HG02870 (cell line): Measurements from ENCODE around the gene VSTM1.

ENCODE experiments used
- ATAC-seq: cut with Tn5 transposase; IDR thresholded peaks from one replicate; pipeline ENCODE4 v1.9.1; 2021; ENCODE audit warnings: mild to moderate bottlenecking, moderate library complexity; ENCODE audit not compliant: unreplicated experiment

VSTM1 gene

GRCh38 chr19:54013866-54014265 lies 49.8 kb downstream of the VSTM1 start:
- no peak for ATAC-seq

DNA sequence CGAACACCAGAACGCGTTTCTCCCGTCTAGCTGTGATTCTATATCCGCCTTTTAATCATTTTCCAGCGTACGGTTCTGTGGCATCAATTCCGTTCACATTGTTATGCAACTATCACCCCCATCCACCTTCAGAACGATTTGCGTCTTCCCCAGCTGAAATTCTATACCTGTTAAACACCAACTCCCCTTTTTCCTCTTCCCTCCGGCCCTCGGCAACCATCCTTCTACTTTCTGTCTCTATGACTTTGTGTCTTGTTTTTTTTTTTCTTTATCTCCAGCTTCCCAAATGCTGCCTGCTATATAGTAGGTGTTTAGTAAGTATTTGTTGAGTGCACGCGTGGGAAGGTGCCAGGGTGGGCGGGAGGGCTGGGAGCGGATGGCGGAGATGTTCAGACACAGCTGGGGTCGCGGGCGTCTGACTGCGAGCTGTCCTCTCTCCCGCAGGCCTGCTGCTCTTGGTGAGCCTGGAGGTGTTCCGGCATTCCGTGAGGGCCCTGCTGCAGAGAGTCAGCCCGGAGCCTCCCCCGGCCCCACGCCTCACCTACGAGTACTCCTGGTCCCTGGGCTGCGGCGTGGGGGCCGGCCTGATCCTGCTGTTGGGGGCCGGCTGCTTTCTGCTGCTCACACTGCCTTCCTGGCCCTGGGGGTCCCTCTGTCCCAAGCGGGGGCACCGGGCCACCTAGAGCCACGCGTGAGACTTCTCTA lies 52.0 kb downstream of the VSTM1 start:
- ATAC-seq = no peak

GRCh38 chr19:54010474-54010873 lies 53.2 kb downstream of the VSTM1 start:
- no peak for ATAC-seq

DNA sequence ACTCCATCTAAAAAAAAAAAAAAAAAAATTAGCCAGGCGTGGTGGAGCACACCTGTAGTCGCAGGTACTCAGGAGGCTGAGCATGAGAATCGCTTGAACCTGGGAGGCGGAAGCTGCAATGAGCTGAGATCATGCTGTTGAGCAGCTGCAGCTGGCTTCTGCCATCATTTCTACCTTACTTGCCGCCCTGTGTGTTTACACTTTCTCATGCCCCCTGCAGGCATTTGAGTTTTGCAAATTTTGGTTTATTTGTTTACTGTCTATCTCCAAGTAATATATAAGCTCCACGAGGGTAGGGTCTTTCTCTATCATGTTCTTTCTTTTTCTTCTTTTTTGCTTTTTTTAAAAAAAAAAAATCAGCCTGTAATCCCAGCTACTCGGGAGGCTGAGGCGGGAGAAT lies 54.3 kb downstream of the VSTM1 start:
- no peak for ATAC-seq

DNA sequence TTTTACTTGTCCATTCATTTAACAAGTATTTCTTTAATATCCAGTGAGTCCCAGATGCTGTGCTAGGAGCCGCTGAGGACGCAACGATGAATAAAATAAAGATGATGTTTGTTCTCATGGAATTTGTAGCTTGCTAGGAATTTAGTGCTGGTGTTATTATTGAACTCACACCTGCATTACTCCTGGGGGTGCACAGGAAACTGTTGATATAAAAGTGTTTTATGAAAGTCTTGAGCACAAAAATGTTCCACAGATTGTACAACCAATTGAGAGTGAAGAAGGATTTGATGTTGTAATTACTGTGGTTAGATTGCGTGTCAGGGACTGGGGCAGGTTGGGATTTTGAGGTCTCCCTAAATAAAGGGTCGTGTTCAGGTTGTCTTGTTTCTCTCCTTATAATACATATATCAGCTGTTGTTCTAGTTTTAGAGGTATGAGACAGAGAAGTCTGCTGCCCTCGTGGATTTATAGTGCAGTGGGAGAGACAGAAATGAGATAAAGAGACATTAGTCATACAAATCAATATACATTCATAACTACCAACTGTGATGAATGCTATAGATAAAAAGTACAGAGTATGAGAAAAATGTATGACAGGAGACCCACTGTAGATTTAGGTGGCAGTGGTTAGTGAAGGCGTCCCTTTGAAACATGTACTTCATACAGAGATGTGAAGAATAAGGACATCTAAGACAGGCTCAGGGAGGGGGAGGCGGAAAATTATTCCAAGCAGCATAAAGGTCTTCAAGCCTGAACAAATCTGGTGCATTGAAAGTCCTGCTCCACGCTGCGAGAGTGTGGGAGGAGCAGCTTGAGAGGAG lies 61.0 kb downstream of the VSTM1 start:
- no peak for ATAC-seq

DNA sequence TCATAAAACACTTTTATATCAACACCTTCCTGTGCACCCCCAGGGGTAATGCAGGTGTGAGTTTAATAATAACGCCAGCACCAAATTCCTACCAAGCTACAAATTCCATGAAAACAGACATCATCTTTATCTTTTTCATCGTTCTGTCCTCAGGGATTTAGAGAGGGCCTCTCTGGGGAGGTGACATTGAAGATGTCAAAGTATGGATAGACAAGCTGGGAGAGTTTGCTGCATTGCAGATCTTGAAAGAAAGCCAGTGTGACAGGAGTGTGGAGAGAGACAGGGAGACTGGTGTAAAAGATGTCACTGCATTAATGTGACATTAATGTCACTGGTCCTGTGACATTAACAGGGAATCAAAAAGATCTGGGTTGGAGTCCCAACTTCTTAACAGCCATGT lies 62.2 kb downstream of the VSTM1 start:
- ATAC-seq = no peak

DNA sequence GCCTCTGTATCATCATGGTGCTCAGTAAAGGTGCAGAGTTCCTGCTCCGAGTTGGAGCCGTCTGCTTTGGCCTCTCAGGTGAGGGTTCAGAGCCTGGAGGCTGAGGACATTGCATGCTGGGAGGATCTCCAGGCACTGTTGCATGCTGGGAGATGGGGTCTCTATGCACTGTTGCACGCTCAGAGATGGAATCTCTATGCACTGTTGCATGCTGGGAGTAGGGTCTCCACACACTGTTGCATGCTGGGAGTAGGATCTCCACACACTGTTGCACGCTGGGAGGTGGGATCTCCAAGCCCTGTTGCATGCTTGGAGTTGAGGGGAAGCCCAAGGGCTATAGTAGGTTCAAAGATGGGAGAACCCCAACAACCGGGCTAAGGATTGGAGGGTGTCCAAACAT lies 64.0 kb downstream of the VSTM1 start:
- no peak for ATAC-seq

DNA sequence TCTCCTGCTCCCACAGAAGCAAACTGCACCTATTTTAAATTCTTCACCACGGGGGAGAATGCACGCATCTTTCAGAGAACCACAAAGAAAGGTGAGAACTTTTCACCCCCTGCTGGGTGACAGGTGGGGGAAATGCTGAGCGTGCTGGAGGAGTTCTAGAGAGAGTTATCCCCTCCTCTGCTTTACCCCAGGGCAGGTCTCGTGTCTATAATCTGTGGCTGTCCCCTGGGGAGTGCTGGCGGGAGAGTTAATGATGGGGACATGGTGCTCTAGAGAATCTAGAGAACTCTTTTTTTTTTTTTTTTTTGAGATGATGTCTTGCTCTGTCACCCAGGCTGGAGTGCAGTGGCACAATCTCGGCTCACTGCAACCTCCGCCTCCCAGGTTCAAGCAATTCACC lies 65.5 kb downstream of the VSTM1 start:
- no peak for ATAC-seq

DNA sequence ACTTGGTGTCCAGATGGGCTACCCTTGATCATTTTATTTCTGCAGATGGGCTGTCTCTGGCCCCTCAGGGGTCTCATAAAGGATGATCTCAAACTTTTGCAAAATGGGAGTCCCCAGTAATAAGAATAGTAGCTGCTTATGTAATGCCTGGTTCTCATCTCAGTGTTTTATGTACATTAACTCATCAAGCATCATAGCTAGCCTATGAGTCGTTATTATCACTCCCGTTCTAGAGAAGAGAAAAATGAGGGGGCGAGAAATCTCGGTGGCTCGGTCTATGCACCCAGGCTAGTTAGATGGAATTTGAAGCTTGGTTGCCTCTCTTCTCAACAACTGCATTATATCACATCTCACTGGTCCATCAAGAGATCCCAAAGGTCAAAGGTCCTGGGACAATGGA lies 68.9 kb downstream of the VSTM1 start:
- ATAC-seq = no peak

DNA sequence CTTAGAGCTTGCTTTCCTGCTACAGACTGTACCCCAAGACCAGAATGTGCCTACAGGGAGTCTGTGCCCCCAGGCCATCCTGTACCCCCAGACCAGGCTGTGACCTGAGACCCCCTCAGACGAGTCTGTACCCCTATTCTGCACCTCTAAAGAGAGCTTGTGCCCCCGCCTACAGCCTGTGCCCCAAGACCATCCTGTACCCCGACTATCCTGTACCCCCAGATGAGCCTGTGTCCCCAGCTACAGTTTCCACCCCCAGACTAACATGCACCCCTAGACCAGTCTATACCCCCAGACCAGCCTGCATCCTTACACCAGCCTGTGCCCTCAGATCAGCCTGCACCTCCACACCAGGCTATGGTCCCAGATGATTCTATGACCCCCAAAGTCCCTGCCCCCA lies 70.2 kb downstream of the VSTM1 start:
- no peak for ATAC-seq

- ATAC-seq = no peak
These were observed 70.9 kb downstream of the VSTM1 start for GRCh38 chr19:53992815-53993214.

GRCh38 chr19:53992211-53992610 lies 71.5 kb downstream of the VSTM1 start:
- ATAC-seq = no peak

- ATAC-seq = no peak
These were observed 72.2 kb downstream of the VSTM1 start, which contains the start of gene CACNG6 for GRCh38 chr19:53991224-53992113. CACNG6 (plus strand) TSS chr19:53991637; CDS start chr19:53992878, 1,241 bp downstream.
